Stimulated activated naive CD8-positive, alpha-beta T cell treated with anti-CD3 and anti-CD28 coated beads, Interleukin-15, Interleukin-2, amounts not matched to agents 100 U/mL and 50 U/mL, for 24 hours (primary cell): ENCODE measurements around the gene CLEC10A.

Experiments used
- ATAC-seq: fragments of 150-1000 bp; cut with Tn5 transposase; one replicate; pipeline ENCODE4 v1.10.0; 2021
- DNase-seq: peaks from one replicate; pipeline ENCODE4 v3.0.0; 2021

Gene CLEC10A

GRCh38 chr17:7039832-7040231 is 40.2 kb downstream of the CLEC10A start:
- DNase-seq: no peak
- no peak for ATAC-seq

GRCh38 chr17:7038025-7038862 is 41.8 kb downstream of the CLEC10A start:
- ATAC-seq (no peak), DNase-seq (no peak)

- ATAC-seq (peak; percentile 94), DNase-seq (peak; percentile 98)
Observed at GRCh38 chr17:7035591-7036368, 44.3 kb downstream of the CLEC10A start, which contains the start of gene SLC16A13. SLC16A13 (plus strand) TSS chr17:7036015; CDS start chr17:7036383, 368 bp downstream.

- DNase-seq (peak; percentile 58), ATAC-seq (peak; percentile 62)
Observed at GRCh38 chr17:7034955-7035590, 45.0 kb downstream of the CLEC10A start.

- ATAC-seq: peak; percentile 70
- peak; percentile 65 for DNase-seq
Observed at GRCh38 chr17:7029659-7030058, 50.4 kb downstream of the CLEC10A start.

- DNase-seq (no peak), ATAC-seq (no peak)
Observed at GRCh38 chr17:7029096-7029495, 51.0 kb downstream of the CLEC10A start.

GRCh38 chr17:7027335-7027734 is 52.7 kb downstream of the CLEC10A start:
- no peak for DNase-seq
- ATAC-seq: no peak

GRCh38 chr17:7026471-7027115 is 53.5 kb downstream of the CLEC10A start:
- no peak for DNase-seq
- no peak for ATAC-seq

- ATAC-seq (no peak), DNase-seq (no peak)
Observed at GRCh38 chr17:7025245-7025644, 54.8 kb downstream of the CLEC10A start.
